T47D (cell line): Measurements from ENCODE around the gene RAB9A.

Source experiments
- DNase-seq, 2 experiments: peaks; one replicate each; pipeline versions ENCODE4 v3.0.0 to v3.0.0-alpha.2; 2011 to 2012; ENCODE audit warnings: low read depth in 1 of 2, low spot score in 1 of 2
- JUND ChIP-seq: IDR thresholded peaks from 2 replicates; pipeline ENCODE4 v1.6.1; 2012; ENCODE audit warnings: low read depth
- in situ Hi-C: cut with HindIII; loops from 2 replicates; pipeline ENCODE4 v1.10.0; 2016; ENCODE audit warnings: low sequenced_read_pairs, low pct_unique_long_range_greater_than_20kb

Gene RAB9A

DNA sequence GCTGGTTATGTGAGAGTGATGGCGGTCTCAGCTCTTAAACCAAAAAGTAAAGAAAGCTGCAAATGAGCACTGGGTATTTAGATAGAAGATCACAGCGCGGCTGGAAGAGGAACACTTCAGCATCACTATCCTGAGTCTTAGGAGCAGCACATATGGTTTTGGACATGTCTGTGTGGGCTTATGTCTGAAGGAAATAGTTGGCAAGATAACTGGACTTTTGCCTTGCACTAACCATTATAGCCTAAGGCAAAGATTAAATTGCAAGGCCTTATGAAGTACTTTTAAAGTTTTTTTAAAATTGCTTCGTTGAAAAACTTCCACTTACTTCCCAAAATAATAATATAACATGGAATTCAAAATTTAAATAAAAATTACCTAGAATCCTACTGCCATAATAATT, 4.6 kb upstream of the RAB9A start:
- no peak for TF ChIP-seq JUND
- in situ Hi-C loops: no loop called here
- no peak for DNase-seq

DNA sequence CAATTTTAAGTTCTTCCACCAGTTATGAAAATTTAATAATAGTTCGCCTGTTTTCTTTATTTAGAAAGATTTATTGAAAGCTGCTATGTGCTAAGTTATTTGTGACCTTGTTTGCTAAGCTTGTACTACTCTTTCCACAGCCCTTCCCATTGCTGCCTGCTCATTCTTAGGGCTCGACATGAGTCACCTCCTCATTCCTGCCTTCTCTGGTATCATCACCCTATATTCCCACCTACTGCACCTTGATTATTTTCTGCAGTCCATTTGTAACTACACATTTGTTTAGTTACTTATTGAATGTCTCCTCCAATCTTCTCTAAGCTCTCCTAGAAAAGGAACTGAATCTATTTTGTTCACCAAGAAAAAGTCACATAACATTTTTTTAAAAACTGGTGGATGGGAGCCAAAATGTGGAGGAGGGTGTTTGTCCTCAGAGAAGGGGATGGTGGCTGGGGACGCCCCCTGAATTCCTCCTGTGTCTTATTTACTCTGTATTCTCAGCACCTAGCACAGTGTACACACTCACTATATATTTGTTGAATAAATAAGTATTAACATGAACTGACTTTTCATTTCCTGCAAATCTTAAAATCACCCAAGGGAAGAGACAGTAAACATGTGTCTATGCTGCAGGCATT, 3.7 kb upstream of the RAB9A start:
- no peak for TF ChIP-seq JUND
- in situ Hi-C loops: no loop called here
- no peak for DNase-seq

DNA sequence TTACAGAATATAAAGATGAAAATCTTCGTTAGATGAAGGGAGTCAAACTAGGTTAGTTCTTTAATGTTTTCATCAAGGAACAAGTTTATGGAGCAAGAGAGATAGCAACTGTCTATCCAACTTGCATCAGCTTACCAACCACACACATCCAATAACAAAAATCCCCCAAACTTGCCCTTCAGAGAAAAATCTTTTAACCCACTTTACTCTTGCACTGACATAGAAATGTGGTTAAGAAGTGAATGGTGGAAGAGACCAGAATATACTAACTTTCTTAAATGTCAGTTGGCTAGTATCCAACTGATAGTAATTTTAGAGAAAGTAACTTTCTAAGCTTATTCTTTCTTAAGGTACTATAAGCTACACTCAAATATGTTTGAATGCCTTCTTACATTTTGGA, 1.7 kb upstream of the RAB9A start:
- no peak for DNase-seq
- no peak for TF ChIP-seq JUND
- in situ Hi-C loops: no loop called here

DNA sequence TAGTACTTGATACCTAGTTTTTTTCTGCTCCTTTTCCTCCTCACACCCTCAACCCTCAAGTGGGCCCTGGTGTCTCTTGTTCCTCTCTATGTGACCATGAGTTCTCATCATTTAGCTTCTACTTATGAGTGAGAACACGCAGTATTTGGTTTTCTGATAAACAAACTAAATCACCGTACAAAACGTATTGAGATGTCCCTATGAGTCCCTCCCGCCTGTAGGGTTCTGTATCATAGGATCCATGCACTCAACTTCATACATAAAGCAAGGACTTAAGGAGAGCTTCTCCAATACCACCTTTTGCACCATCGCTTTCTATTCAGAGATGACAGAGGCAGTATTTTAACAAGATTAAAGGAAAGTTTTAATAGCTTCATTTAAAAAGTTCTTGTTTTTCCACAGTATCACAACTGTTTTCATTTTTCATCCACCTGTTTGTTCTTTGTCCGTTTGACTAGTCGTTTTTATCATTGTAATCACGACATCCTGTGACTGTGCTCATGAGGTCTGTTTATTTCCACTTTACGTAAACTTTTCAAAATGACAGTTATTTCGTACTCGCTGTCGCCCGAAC, 457 bp upstream of the RAB9A start:
- no peak for TF ChIP-seq JUND
- DNase-seq: no peak
- in situ Hi-C loops: no loop called here

DNA sequence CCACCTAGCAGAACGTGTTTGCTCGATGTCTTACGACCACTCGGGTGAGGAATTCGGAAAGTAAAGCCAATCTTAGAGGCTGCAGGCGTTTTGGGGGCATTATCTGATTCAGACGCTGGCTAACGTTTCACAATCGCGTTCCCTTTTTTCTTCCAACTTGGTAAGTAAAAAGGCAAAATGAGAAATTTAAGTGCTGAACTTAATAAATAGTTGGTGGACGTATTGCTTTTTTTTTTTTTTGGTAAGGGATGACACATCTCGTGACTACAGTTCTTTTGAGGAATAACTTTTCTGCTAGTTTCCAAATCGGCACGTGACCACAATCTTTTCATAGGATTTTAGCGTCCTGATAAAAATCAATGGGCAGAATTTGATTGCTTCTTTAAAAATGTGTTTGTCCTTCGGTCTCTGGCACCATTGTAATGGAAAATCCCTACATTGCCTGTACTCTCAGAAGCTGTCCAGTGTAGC, 848 bp downstream of the RAB9A start:
- DNase-seq: no peak
- TF ChIP-seq JUND: no peak
- in situ Hi-C loops: no loop called here

DNA sequence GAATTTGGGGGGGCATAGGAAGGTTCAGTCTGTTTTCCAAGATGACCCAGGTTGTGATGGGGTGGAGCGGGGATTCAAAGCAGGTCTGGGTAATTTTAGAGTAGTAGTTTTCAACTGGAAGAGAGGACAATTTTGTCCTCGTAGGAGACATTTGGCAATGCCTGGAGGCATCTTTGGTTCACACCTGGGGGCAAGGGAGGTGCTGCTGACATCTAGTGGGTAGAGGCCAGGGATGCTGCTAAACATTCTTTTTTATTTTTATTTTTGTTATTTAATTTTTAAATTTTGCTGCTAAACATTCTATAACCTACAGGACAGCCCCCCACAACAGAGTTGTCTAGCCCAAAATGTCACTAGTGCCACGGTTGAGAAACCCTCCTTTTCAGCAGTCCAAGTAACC, 1.9 kb downstream of the RAB9A start:
- in situ Hi-C loops: no loop called here
- TF ChIP-seq JUND: no peak
- DNase-seq: no peak

DNA sequence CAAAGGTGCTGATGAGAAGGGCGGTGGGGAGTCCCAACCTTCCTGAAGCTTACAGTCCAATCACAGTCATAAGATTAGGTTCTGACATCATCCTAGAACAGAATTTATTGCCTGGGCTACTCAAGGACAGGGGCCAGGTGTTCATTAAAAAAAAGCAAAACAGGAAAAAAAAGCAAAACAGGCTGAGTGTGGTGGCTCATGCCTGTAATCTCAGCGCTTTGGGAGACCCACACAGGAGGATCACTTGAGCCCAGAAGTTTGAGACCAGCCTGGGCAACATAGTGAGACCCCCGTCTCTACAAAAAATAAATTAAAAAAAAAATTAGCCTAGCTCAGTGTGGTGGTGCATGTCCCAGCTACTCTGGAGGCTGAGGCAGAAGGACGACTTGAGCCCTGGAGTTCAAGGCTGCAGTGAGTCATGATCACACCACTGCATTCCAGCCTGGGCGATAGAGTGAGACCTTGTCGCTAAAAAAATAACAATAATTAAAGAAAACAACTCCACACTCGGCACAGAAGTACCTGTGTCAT, 3.0 kb downstream of the RAB9A start:
- no peak for DNase-seq
- in situ Hi-C loops: no loop called here
- no peak for TF ChIP-seq JUND

DNA sequence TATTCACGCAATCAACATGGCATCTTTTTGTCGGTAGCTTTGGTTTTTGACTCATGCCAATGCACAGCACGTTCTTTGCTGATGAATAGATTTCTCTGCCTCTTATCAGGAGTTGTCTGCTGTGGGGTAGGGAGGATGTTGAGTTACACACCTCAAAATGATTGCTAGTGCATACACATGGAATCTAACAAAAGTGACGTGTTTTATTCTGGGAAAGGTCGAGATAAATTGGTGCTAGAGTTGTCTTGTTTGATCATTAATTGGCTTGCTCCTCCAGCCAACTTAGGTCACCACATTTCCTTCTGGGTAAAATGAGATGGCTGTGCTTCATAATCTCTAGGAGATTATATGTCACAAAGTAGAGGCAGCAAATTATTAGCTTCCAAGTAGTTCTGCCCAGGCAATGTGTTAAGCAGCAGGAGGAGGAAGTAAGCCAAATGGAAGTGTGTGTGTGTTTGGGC, 3.9 kb downstream of the RAB9A start:
- in situ Hi-C loops: no loop called here
- no peak for DNase-seq
- TF ChIP-seq JUND: no peak

DNA sequence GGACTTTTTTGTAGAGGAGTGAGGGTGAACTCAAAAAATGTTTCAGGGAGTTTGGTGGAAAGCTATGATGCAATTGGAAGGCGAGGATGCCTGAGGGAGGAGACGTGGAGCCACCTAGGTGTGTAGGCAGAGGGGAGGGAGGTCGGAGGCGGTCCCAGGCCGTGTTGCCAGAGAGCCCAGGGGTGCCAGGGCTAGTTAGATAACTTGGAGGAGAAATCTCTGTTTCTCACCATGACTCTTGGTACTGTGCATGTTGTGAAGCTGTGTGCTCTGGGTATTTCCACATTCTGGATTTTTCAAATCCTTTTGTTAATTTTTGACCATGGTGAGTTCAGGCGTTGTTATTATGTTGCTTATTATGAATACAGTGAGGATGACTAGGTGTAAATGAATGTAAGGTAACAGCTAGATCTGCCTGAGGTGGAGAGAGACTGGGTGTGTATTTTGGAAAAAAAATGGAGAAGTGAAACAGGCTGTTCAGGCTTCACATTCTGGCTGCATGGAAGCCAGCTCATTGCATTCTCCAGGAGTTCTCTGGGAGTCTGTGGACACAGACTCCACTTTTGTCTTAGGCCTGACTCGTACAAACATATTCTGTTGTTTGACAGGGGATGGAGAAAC, 4.5 kb downstream of the RAB9A start:
- no peak for TF ChIP-seq JUND
- in situ Hi-C loops: no loop called here
- DNase-seq: peak in 1 of 2 experiments; percentile 43

DNA sequence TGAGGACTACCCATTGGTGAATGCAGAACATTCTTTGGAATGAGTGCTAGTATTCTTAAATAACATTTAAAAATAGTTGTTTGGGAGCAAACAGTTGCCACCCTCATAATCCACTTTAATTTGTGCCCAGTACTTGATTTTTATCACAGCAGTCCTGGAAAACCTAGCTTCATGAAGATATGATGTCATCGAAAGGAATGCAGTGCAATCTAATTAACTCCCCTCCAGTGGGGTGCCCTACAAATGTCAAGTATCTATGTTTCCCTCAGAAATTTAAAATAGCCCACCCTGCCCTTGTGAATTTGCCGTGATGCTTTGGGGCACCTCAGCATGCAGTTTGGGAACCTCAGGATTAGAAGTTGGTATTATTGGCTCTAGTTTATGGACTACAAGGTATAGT, 5.4 kb downstream of the RAB9A start:
- TF ChIP-seq JUND: peak; percentile 43; the same call in 1 of the 2 replicates
- in situ Hi-C loops: no loop called here
- DNase-seq: no peak

DNA sequence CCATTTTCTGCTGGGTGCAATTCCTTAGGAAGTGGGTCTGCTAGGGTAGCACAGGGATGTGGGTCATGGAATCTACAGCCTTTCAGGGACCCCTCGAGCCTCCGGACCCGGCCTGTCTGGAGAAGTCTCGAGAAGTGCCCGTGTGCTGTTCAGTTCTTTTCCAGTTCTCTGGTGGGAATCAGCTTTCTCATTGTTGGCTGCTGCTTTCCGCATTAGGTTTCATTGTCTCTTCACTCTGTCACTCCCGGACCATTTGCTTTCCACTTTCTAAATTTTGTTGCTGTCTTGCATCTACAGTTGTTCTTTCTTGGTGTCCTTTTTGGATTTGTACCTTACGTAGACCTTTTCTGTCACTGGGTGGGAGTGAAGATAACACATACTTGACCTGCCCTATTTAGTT, 6.1 kb downstream of the RAB9A start:
- in situ Hi-C loops: no loop called here
- DNase-seq: no peak
- TF ChIP-seq JUND: no peak

DNA sequence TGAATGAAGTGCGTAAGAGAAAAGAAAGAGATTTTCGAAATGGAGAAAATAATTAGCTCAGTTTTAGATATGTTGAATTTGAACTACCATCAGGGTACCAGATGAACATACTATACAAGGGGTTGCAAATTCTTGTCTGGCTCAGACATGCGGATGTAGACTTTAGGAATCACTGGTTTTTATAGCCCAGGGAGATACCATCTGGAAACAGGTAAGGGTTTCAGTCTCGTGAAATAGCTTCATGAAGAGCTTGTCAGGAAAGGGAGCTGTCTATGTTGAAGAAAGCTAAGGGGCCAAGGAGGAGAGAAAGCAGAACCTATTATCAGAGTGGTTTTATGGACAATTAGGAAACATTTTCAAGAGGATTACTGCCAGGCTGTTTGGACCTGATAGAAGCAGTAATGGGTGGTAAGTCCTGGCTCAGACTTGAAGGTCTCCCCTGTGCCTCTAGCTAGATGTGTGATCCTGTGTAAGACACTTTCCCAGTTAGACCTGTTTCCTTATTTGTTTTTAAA, 6.7 kb downstream of the RAB9A start:
- TF ChIP-seq JUND: no peak
- DNase-seq: peak in 1 of 2 experiments; percentile 79
- in situ Hi-C loops: no loop called here

DNA sequence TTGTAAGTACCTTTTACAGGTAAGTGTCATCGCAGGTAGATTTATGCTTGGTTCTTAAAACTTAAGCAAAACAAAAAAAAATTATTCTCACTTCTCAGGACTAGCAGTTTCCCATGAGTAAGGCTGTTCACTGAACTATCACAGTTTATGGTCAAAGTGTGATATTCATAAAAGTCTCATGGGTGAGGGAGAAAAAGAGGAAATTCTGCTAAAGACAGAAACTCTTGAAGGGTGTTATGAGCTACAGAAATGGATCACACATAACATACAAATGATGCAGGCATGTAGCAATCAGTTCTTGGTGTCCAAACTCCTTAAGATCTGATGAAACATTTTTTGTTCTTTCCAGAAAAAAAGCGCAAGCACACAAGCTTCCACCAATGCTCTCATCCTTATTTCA, 8.5 kb downstream of the RAB9A start:
- in situ Hi-C loops: no loop called here
- no peak for DNase-seq
- TF ChIP-seq JUND: no peak
